ENCODE data around the gene LTBP3. TPM values are rescaled to one million over a fixed set of nuclear protein-coding genes. Genes with fewer than 3 reads are reported as not detected.
A peak's percentile ranks its signal among the peaks of the same experiment; 100 is the strongest.

The LTBP3 gene
- total and polyA plus RNA-seq, 3 experiments from 2014 or later, result 17.9 to 35.4 (median 33.2) TPM

DNA sequence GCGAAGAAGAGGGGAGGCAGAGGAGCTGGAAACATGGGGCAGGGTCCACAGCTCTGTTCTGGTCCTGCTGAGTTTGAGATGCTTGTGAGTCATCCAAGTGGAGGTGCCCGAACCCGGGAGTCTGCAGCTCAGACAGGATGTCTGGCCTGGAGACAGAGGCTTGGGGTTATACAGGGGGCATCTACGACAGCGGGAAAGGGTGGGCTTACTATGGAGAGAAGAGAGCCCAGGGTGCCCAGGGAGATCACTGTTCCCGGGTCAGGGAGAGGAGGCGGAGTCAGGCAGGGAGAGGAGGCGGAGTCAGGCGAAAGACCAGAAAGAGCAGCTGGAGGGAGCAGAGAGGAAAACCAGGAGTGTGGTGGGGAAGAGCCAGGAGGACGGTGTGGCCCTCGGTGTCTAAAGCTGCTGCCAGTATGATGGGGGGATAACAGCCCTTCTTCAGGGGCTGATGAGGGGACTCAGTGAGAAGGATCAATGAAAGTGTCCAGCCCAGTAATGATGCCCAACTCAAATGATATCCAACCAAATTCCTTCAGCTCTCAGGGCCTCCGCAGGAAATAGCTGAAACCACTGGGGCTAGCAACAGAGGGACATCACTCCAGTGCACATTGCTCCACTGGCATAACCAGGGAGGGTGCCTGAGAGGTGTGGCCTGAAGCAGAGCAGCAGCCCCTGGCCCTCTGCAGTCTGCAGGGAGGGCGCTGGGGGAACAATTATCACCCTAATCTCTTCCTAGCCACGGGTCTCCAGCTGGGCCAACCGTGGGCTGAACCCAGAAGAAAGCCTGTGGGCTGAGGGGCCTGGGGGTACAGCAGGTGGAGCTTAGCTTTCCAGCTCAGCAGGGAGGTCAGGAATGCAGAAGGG is 2.6 kb upstream of the LTBP3 start:
- Mint-ChIP-seq H3K36me3 (no peaks in the 10 kb centered on the region), H3K4me1 (peaks cover 33 to 59% (median 39%) of the 10 kb centered on the region in 3 donors), H3K27ac (peak overlapping the region in 6 of 8 donors; percentile 36 to 87 (median 70)), H3K4me3 (peak overlapping the region in 4 of 7 donors; percentile 16 to 75 (median 30)), H3K27me3 (peaks cover 0 to 3% of the 10 kb centered on the region in 2 donors), H3K9me3 (no peaks in the 10 kb centered on the region)
- Histone ChIP-seq H3K4me1 (ENCODE audit: insufficient read depth, low read length) (peaks cover 58% of the 10 kb centered on the region), H3K9me3 (ENCODE audit: low read length) (no peaks in the 10 kb centered on the region), H3K27ac (ENCODE audit: low read depth, low read length) (no peak overlapping the region), H3K27me3 (ENCODE audit: insufficient read depth, low read length, poor library complexity, severe bottlenecking) (no peaks in the 10 kb centered on the region), H3K36me3 (ENCODE audit: insufficient read depth, low read length) (no peaks in the 10 kb centered on the region), H3K4me3 (ENCODE audit: low read length) (no peak overlapping the region)
- ChIA-PET CTCF (interaction anchor here (0.9 to 4.6 kb wide), 4 partner anchors 9 to 31 kb away, joined by 4 to 36 read pairs (median 8); partner anchors contain the start of gene ZNRD2), POLR2A (interaction anchor here (0.7 to 1.2 kb wide), 3 partner anchors 9 to 1843 kb away, joined by 3 to 4 read pairs (median 3); partner anchors contain the start of gene ZNRD2)
- DNase-seq, result no peak

DNA sequence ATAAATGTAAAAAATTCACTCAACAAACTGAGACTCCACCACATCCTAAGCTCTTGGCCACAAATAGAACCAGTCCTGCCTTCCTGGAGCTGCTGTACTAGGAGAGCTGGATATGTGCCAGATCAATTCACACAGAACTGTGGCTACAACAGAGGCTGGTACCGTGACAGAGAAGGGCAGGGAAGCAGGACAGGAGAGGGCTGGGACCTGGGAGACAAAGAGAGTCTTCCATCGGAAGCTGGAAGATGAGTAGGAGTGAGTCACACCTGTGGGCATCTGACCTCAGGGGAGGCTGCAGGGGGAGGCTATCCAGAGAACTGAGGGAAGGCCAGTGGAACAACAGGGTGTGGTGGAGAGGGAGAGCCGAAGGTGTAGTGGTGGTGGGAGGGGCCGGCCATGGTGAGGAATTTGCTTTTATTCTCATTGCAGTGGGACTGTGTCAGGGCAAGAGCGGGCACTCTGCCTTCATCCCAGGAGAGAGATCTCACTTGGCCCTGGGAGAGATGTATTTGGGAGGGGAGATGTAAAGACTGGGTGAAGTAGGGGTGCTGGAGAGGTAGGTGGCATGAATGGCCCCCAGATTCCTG is 1.9 kb upstream of the LTBP3 start:
- peak overlapping the region in 6 of 8 donors; percentile 42 to 82 (median 70) for H3K27ac Mint-ChIP-seq
- H3K4me3 Mint-ChIP-seq, result peak overlapping the region in 4 of 7 donors; percentile 39 to 75 (median 54)
- ChIA-PET POLR2A (interaction anchor here (0.5 to 1.2 kb wide), 3 partner anchors 10 to 19 kb away, joined by 3 to 4 read pairs (median 3); partner anchors contain the start of gene ZNRD2), CTCF (interaction anchor here (0.9 to 4.6 kb wide), 5 partner anchors 8 to 34 kb away, joined by 3 to 36 read pairs (median 4); partner anchors contain the start of gene ZNRD2)
- H3K4me1 Mint-ChIP-seq, result peaks cover 31 to 59% (median 37%) of the 10 kb centered on the region in 3 donors
- no peaks in the 10 kb centered on the region for H3K36me3 Mint-ChIP-seq
- H3K27me3 Mint-ChIP-seq, result peaks cover 0 to 3% of the 10 kb centered on the region in 2 donors
- Histone ChIP-seq H3K4me1 (ENCODE audit: insufficient read depth, low read length) (peaks cover 58% of the 10 kb centered on the region), H3K4me3 (ENCODE audit: low read length) (no peak overlapping the region), H3K27ac (ENCODE audit: low read depth, low read length) (no peak overlapping the region), H3K36me3 (ENCODE audit: insufficient read depth, low read length) (no peaks in the 10 kb centered on the region), H3K27me3 (ENCODE audit: insufficient read depth, low read length, poor library complexity, severe bottlenecking) (no peaks in the 10 kb centered on the region), H3K9me3 (ENCODE audit: low read length) (no peaks in the 10 kb centered on the region)
- no peak for DNase-seq
- no peaks in the 10 kb centered on the region for H3K9me3 Mint-ChIP-seq

DNA sequence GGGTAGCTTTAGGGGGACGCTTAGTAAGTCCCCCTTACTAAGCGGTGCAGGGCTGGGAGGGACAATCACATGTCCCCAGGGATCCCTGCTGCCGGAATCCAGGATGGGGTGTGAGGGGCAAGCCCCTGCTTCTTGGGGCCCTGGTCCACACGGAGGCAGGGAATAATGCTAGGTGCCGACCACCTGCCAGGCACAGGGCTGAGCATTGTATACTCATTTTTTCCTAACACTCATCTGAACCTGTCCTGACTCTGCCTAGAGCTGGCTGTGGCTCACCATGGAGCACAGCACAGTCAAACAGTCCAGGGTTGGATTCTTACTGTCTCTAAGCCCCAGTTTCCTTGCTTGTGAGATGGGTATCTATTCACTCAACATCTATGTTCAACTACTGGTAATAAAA is 1.4 kb upstream of the LTBP3 start:
- Mint-ChIP-seq H3K4me3 (peak overlapping the region; percentile 33 to 74 (median 60)), H3K9me3 (no peaks in the 10 kb centered on the region), H3K27me3 (peaks cover 0 to 3% of the 10 kb centered on the region in 2 donors), H3K4me1 (peaks cover 32 to 60% (median 39%) of the 10 kb centered on the region in 3 donors), H3K36me3 (no peaks in the 10 kb centered on the region), H3K27ac (peak overlapping the region in 6 of 8 donors; percentile 19 to 95 (median 74))
- Histone ChIP-seq H3K9me3 (ENCODE audit: low read length) (no peaks in the 10 kb centered on the region), H3K4me1 (ENCODE audit: insufficient read depth, low read length) (peaks cover 58% of the 10 kb centered on the region), H3K27me3 (ENCODE audit: insufficient read depth, low read length, poor library complexity, severe bottlenecking) (no peaks in the 10 kb centered on the region), H3K27ac (ENCODE audit: low read depth, low read length) (no peak overlapping the region), H3K4me3 (ENCODE audit: low read length) (no peak overlapping the region), H3K36me3 (ENCODE audit: insufficient read depth, low read length) (no peaks in the 10 kb centered on the region)
- DNase-seq, result no peak
- CTCF ChIA-PET, result interaction anchor here (0.8 to 4.6 kb wide), 6 partner anchors 8 to 34 kb away, joined by 3 to 36 read pairs (median 4); partner anchors contain the start of gene ZNRD2
- POLR2A ChIA-PET, result interaction anchor here (0.5 to 1.2 kb wide), 4 partner anchors 11 to 20 kb away, joined by 3 to 4 read pairs (median 3); partner anchors contain the start of genes FAM89B and ZNRD2

- H3K27me3 Mint-ChIP-seq, result peaks cover 0 to 3% of the 10 kb centered on the region in 2 donors
- H3K4me1 Mint-ChIP-seq, result peaks cover 37 to 65% (median 43%) of the 10 kb centered on the region in 3 donors
- H3K27ac ChIP-seq (ENCODE audit: low read depth, low read length), result peak overlapping the region; percentile 54
- H3K27ac Mint-ChIP-seq, result peak overlapping the region in 6 of 8 donors; percentile 19 to 95 (median 78)
- H3K36me3 ChIP-seq (ENCODE audit: insufficient read depth, low read length), result no peaks in the 10 kb centered on the region
- ChIA-PET POLR2A (interaction anchor here (0.6 to 1.2 kb wide), 4 partner anchors 11 to 15 kb away, joined by 3 to 4 read pairs (median 3); partner anchors contain the start of genes FAM89B and ZNRD2), CTCF (interaction anchor here (0.8 to 4.6 kb wide), 5 partner anchors 12 to 35 kb away, joined by 3 to 36 read pairs (median 4); partner anchors contain the start of gene ZNRD2)
- H3K36me3 Mint-ChIP-seq, result peaks cover 0 to 1% (median 0%) of the 10 kb centered on the region in 3 donors
- no peak for DNase-seq
- no peaks in the 10 kb centered on the region for H3K9me3 ChIP-seq (ENCODE audit: low read length)
- H3K4me3 ChIP-seq (ENCODE audit: low read length), result peak overlapping the region; percentile 47
- no peaks in the 10 kb centered on the region for H3K9me3 Mint-ChIP-seq
- H3K4me1 ChIP-seq (ENCODE audit: insufficient read depth, low read length), result peaks cover 60% of the 10 kb centered on the region
- H3K27me3 ChIP-seq (ENCODE audit: insufficient read depth, low read length, poor library complexity, severe bottlenecking), result no peaks in the 10 kb centered on the region
- H3K4me3 Mint-ChIP-seq, result peak overlapping the region; percentile 55 to 89 (median 61)
These were observed 861 bp upstream of the LTBP3 start for GRCh38 chr11:65558930-65559509.

DNA sequence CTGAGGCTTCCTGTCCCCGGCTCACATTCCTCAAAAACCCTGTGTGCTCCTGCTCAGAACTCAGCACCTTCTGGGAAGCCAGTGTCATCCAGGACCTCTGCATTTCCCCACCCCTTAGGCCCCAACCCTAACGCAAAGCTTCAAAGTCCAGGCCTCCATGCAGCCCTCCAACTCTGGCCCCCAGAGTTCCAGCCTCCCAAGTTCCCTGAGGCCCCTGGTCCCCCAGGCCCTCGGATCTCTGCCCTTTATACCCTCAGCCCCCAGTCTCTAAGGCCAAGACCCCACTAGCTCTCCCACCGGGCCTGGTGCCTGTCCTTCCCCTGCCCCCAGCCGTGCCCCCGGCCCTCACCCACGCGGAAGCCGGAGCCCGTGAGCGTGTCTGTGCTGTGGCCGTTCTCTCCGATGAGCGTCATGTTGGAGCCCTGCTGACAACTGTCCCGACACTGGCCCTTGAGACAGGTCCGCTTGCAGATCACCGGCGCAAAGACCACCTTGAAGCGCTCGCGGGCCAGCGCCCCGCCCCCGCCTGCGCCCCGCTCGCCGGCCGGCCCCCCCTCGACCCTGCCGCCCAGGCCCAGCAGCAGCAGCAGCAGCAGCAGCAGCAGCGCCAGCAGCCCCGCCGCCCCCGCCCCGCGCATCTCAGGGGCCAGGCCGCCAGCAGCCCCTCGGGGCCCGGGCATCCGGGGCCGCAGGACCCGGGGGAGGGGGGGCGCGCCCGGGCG is 718 bp downstream of the LTBP3 start:
- peaks cover 41 to 69% (median 46%) of the 10 kb centered on the region in 3 donors for H3K4me1 Mint-ChIP-seq
- Histone ChIP-seq H3K4me1 (ENCODE audit: insufficient read depth, low read length) (peaks cover 65% of the 10 kb centered on the region), H3K27me3 (ENCODE audit: insufficient read depth, low read length, poor library complexity, severe bottlenecking) (no peaks in the 10 kb centered on the region), H3K9me3 (ENCODE audit: low read length) (no peaks in the 10 kb centered on the region), H3K4me3 (ENCODE audit: low read length) (peak overlapping the region; percentile 53), H3K36me3 (ENCODE audit: insufficient read depth, low read length) (no peaks in the 10 kb centered on the region), H3K27ac (ENCODE audit: low read depth, low read length) (peak overlapping the region; percentile 31)
- peak overlapping the region; percentile 80 to 94 (median 91) for H3K4me3 Mint-ChIP-seq
- no peaks in the 10 kb centered on the region for H3K9me3 Mint-ChIP-seq
- no peak for DNase-seq
- ChIA-PET POLR2A (interaction anchor here (0.6 to 1.2 kb wide), 4 partner anchors 9 to 531 kb away, joined by 3 to 6 read pairs (median 4); no protein-coding TSS in a partner anchor), CTCF (interaction anchor here (1.3 to 2.0 kb wide), 3 partner anchors 8 to 16 kb away, joined by 4 to 14 read pairs (median 7); partner anchors contain the start of gene ZNRD2)
- H3K36me3 Mint-ChIP-seq, result peaks cover 0 to 2% (median 1%) of the 10 kb centered on the region in 3 donors
- H3K27ac Mint-ChIP-seq, result peak overlapping the region; percentile 84 to 97 (median 93)
- peaks cover 0 to 3% of the 10 kb centered on the region in 2 donors for H3K27me3 Mint-ChIP-seq

- peak overlapping the region; percentile 80 to 94 (median 91) for H3K4me3 Mint-ChIP-seq
- H3K4me1 ChIP-seq (ENCODE audit: insufficient read depth, low read length), result peaks cover 73% of the 10 kb centered on the region
- ChIA-PET CTCF (interaction anchor here (0.6 to 2.0 kb wide), 5 partner anchors 9 to 31 kb away, joined by 3 to 14 read pairs (median 4); partner anchors contain the start of gene ZNRD2), POLR2A (interaction anchor here (0.6 to 1.2 kb wide), 5 partner anchors 8 to 530 kb away, joined by 3 to 6 read pairs (median 3); no protein-coding TSS in a partner anchor)
- H3K9me3 ChIP-seq (ENCODE audit: low read length), result no peaks in the 10 kb centered on the region
- peak overlapping the region; percentile 53 for H3K4me3 ChIP-seq (ENCODE audit: low read length)
- no peaks in the 10 kb centered on the region for H3K27me3 ChIP-seq (ENCODE audit: insufficient read depth, low read length, poor library complexity, severe bottlenecking)
- H3K4me1 Mint-ChIP-seq, result peaks cover 49 to 73% (median 50%) of the 10 kb centered on the region in 3 donors
- H3K27ac Mint-ChIP-seq, result peak overlapping the region; percentile 84 to 98 (median 93)
- peaks cover 0 to 2% of the 10 kb centered on the region in 2 donors for H3K27me3 Mint-ChIP-seq
- H3K27ac ChIP-seq (ENCODE audit: low read depth, low read length), result peak overlapping the region; percentile 31
- no peak for DNase-seq
- H3K36me3 ChIP-seq (ENCODE audit: insufficient read depth, low read length), result no peaks in the 10 kb centered on the region
- H3K36me3 Mint-ChIP-seq, result peaks cover 0 to 7% (median 5%) of the 10 kb centered on the region in 3 donors
- no peaks in the 10 kb centered on the region for H3K9me3 Mint-ChIP-seq
These were observed 1.5 kb downstream of the LTBP3 start for GRCh38 chr11:65556470-65557279.

Measured in CD8-positive, alpha-beta memory T cell (primary cell).